Dermis blood vessel endothelial cell (primary cell): ENCODE measurements around the gene HOXA9. TPM values are rescaled to one million over a fixed set of nuclear protein-coding genes. Genes with fewer than 3 reads are reported as not detected.

Experiments
- DNase-seq: peaks from one replicate; pipeline ENCODE4 v3.0.0; 2010
- total RNA-seq: library from RNA; depleted of rRNA; stranded (reverse); fragments of >200 nt; gene quantifications from 2 replicates; pipeline ENCODE4 v1.2.3, GENCODE V29; 2014

The HOXA9 gene
- total RNA-seq, 1 donor from 2014 or later, result 9.0 TPM

DNA sequence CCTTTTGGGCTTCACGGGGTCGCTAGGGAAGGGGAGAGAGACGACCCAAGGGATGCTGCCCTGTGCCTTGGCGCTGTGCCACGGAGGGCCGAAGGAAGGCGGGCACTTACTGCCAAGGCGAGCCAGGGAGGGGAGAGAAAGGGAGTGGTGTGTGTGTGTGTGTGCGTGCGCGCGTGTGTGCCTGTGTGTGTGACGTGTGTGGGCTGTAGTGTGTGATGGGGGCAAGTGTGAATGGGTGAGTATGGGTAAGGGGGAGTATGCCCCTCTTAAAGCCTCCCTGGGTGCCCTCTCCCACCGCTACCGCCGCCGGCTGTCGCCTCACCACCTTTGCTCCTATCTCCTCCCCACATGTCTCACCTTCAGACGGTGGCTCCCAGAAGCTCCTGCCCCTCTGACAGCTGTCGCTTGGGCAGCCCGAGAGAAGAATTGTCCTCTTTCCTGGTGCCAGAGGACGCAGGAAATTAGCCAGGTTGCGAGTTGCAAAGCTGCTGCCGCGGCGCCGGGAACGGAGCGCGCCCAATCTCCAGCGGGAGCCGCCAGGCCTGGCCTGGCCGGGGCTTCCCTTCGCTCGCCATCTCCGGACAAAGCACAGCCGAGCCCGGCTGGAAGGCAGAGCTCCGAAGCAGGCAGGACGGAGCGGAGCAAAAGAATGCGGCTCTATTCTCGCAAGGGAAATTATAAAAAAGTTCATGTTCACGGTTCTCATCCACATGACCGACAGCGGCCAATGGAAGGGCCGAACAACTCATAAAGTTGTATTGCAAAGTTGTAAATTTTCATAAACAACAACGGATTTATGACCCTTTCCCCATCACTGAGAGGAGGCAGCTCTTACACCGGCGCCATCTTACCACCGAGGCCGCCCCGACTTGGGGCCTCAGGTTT, 13.2 kb downstream of the HOXA9 start, which contains the start of gene HOXA3:
Gene HOXA3, minus strand, starts transcription at position 653 of the 885 bp plus-strand sequence. CDS start 41,943 bp downstream, outside the sequence.
- DNase-seq, result peak; percentile 78

GRCh38 chr7:27151341-27151930, 13.9 kb downstream of the HOXA9 start:
- no peak for DNase-seq

DNA sequence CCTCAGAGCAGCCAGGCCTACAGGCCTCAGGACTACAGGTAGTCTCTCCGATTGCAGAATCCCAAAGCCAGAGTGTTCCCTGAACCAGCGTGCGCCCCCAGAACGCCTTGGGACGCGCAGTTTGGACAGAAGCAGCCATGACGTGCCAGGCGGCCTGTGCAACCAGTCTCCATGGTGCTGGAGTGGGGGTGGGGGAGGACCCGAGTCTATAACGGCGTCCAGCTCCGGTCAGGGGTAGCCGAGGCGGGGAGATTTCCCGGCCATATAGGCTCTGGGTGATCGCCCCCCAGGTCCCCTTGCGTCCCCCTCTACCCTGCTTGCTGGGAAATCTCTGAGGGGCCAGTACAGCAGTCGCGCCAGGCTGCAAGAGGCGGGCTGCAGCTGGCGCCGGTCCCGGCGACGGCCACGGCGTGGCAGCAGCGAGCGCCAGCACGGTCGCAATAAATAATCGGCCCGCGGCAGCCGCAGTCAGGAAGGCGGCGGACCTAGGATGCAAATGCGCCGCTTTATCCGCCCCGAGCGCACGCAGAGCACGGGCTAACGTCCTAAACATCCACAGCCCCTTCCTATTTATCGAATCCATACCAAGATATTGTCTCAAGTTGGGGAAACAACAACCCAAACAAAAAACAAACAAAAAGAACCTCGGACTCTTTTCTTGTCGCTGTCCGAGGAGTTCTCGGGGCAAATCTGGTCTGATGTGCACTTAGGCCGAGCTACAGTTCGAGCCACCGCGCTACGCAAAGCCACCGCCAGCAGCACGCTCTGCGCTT, 14.6 kb downstream of the HOXA9 start:
- peak; percentile 92 for DNase-seq

GRCh38 chr7:27149842-27150567, 15.3 kb downstream of the HOXA9 start:
- DNase-seq, result no peak

- DNase-seq, result peak; percentile 56
Measured at GRCh38 chr7:27148756-27149641, 16.3 kb downstream of the HOXA9 start.

- peak; percentile 46 for DNase-seq
Measured at GRCh38 chr7:27148031-27148755, 17.1 kb downstream of the HOXA9 start.

GRCh38 chr7:27147199-27148030, 17.9 kb downstream of the HOXA9 start, which contains the start of gene HOXA6:
TSS of gene HOXA6 (minus strand) at chr7:27147774. CDS start at chr7:27147749, 25 bp downstream.
- peak; percentile 62 for DNase-seq

GRCh38 chr7:27146491-27147198, 18.7 kb downstream of the HOXA9 start:
- DNase-seq, result no peak

DNA sequence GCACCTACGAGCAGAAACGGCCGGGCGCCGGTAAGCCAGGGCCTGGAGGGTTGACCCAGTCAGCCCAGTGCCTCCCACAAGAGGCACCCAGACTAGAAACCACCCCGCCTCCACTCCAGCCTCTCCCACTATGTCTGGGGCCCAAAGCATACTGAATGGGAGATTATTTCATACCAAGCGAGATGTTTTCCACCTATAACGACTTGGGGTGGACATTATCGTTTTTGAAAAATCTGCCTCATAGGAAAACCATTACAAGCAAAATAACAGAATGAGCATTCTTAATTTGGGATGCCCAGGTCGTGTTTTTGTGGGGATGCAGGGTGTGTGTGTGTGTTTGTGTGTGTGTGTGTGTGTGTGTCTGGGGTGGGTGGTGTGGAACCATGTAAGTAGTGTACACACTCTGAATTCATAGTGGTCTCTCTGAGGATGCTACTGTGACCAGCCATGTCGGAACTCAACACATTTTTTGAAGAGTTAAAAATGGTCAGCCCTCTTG, 19.4 kb downstream of the HOXA9 start:
- no peak for DNase-seq

DNA sequence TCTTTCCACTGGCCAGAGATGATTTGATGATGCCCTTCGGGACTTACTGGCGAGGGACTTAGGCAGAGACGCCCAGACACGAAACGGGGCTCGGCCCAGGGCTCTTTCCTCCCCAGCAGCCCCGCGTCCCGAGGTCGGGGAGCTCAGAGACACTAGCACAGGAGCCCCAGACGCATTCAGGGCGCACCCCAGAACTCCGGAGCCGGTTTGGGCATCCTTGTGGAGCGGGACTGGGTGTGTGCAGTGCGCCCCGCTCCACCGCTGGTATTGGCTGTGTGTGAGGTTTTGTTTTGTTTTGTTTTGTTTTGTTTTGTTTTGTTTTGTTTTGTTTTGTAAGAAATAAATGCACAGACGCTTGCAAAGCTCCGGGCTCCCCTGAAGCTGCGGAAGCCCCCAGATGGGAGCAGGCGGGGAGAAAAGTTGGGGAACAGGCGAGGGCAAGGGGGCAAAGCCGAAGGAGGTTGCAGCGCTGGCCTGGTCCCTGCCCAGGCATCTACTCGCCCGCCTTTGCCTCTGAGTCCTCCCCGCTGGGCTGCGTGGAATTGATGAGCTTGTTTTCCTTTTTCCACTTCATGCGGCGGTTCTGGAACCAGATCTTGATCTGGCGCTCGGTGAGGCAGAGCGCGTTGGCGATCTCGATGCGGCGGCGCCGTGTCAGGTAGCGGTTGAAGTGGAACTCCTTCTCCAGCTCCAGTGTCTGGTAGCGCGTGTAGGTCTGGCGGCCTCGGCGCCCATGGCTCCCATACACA, 20.0 kb downstream of the HOXA9 start:
- no peak for DNase-seq

DNA sequence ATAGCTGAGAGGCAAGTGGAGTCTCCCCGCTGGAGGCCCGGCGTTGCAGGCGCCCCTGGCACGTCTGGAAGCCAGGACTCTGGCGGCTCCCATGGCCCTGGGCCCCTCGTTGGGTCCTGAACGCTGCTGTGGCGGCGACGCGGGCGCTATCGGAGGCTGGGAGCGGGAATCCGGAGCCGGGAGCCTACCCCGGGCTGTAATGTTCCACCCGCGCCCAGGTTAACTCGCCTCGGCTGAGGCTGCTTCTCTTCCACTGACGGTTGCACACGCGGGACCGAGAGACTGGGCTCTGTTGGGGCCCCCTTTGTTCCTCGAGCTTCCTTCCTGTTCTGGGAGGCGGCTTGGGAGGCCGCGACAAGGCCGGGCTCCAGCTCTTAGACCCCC, 20.6 kb downstream of the HOXA9 start:
- no peak for DNase-seq

DNA sequence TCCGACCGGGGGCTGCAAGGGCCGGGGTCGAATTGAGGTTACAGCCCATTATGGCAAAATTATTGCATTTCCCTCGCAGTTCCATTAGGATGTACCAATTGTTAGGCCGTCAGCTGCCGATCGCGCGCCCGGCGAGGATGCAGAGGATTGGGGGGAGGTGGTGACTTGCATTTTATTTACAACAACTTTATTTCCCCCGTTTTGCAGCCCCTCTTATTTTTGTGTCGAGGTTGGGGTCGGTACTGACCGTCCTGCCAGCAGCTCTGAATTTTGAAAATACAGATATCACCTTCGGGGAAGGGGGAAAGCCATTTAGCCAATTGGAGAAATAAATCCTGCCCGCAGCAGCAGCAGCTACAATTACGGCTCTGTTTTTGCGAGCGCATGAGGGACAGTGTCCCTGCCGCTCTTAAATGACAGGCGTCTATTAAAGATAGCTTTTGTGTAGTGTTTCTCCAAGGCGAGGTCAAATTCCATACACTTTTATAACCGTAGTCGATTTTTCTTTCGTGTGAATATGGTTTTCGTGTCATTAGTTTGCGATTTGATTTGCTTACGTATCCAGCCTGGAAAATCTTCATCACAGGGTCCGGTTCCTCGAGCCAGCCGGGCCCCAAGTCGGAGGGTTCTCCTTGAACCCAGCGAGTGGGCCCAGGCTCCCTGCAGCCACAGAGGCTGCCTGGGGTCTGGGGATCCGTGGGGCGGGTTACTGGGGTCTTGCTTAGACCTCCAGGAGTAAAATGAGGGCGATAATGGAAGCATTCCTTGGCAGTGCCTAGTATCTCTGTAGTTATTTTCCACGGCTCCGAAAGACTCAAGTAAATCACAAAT, 21.2 kb downstream of the HOXA9 start:
- DNase-seq, result no peak

DNA sequence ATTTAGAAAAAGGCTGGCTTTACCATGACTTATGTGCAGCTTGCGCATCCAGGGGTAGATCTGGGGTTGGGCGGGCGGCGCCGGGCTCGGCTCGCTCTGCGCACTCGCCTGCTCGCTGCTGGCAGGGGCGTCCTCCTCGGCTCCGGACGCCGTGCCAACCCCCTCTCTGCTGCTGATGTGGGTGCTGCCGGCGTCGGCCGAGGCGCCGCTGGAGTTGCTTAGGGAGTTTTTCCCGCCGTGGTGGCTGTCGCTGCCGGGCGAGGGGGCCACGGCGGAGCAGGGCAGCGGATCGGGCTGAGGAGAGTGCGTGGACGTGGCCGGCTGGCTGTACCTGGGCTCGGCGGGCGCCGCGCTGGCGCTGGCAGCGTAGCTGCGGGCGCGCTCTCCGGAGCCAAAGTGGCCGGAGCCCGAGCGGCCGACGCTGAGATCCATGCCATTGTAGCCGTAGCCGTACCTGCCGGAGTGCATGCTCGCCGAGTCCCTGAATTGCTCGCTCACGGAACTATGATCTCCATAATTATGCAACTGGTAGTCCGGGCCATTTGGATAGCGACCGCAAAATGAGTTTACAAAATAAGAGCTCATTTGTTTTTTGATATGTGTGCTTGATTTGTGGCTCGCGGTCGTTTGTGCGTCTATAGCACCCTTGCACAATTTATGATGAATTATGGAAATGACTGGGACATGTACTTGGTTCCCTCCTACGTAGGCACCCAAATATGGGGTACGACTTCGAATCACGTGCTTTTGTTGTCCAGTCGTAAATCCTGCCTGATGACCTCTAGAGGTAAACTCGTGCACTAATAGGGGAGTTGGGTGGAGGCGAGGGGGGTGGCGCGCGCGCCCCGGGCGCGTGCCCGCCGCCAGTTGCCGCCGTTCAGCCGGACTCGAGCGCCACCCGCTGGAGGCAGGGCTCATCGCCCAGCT, 22.1 kb downstream of the HOXA9 start, which contains the start of gene HOXA5:
Gene HOXA5, minus strand, starts transcription at position 659 of the 927 bp plus-strand sequence. Its CDS starts 74 bp downstream, at position 585.
- peak; percentile 81 for DNase-seq

DNA sequence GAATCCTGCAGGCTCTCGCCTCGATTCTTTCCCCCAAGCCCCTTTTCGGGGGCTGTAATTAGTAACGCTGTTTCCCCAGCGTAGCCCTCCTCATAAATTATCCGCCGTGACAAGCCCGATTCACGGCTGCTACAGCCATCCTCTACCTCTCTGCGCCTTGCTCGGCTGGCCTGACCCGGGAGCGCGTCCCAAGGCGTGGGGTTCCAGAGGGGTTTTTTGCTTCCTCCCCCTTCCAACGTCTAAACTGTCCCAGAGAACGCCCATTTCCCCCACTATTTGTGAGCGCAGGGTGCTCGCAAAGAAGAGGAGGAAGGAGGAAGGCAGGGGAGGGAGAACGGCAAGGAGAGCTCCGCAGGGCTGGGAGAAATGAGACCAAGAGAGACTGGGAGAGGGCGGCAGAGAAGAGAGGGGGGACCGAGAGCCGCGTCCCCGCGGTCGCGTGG, 22.7 kb downstream of the HOXA9 start:
- DNase-seq, result no peak

- no peak for DNase-seq
Measured at GRCh38 chr7:27141923-27142579, 23.3 kb downstream of the HOXA9 start.
